Tibial artery (tissue), 4 donors: ENCODE measurements around the gene DRGX.

Experiments
- DNase-seq, 2 donors: peaks; one replicate each; pipeline ENCODE4 v3.0.0-alpha.2; 2019
- H3K27ac ChIP-seq, 2 donors: fragments of 200-600 bp; sonication (generic) in 1 of 2; 1 replicate in 1 of 2; 2 replicates in 1 of 2; pipeline ENCODE4 v1.5.1; 2018 to 2019; ENCODE audit warnings: mild to moderate bottlenecking in 1 of 2
- H3K27me3 ChIP-seq, 2 donors: fragments of 200-600 bp; sonication (generic) in 1 of 2; one replicate each; pipeline versions ENCODE4 v1.5.1 to v1.6.0; 2016 to 2019
- H3K36me3 ChIP-seq, 3 donors: fragments of 200-600 bp; sonication (generic) in 2 of 3; one replicate each; pipeline ENCODE4 v1.5.1; 2016 to 2019; ENCODE audit warnings: mild to moderate bottlenecking in 2 of 3
- H3K4me1 ChIP-seq, 4 donors: fragments of 200-600 bp; sonication (generic) in 2 of 4; 1 replicate in 3 of 4; 2 replicates in 1 of 4; pipeline ENCODE4 v1.5.1; 2016 to 2019
- H3K4me3 ChIP-seq, 2 donors: fragments of 200-600 bp; sonication (generic) in 1 of 2; 1 replicate in 1 of 2; 2 replicates in 1 of 2; pipeline ENCODE4 v1.5.1; 2018 to 2019; ENCODE audit warnings: mild to moderate bottlenecking in 2 of 2
- H3K9me3 ChIP-seq, 3 donors: fragments of 200-600 bp; sonication (generic) in 1 of 3; one replicate each; pipeline ENCODE4 v1.5.1; 2016 to 2019
- CTCF ChIP-seq, 2 experiments: fragments of 200-600 bp in 1 of 2; fragments of 450-650 bp in 1 of 2; IDR thresholded peaks; one replicate each; pipeline ENCODE4 v1.5.1; 2017 to 2019; ENCODE audit warnings: antibody characterized with exemption in 2 of 2, mild to moderate bottlenecking in 1 of 2, moderate library complexity in 1 of 2
- intact Hi-C: fragments of 100-400 bp; cut with DNase I; formaldehyde crosslinking; loops from one replicate; pipeline ENCODE4 v1.15.0; 2023; ENCODE audit warnings: low total_unique reads

DRGX gene

GRCh38 chr10:49418328-49418727 is 22.4 kb upstream of the DRGX start:
- no peak for DNase-seq
- H3K4me3 ChIP-seq, result no peak overlapping the region
- peaks cover 0 to 6% of the 10 kb centered on the region in 2 donors for H3K27me3 ChIP-seq
- H3K36me3 ChIP-seq, result no peaks in the 10 kb centered on the region
- TF ChIP-seq CTCF (IDR thresholded peaks at IDR 0.05), result no peak
- no peaks in the 10 kb centered on the region for H3K9me3 ChIP-seq
- H3K27ac ChIP-seq, result no peak overlapping the region
- no peaks in the 10 kb centered on the region for H3K4me1 ChIP-seq
- intact Hi-C loops, result no loop called here

- Histone ChIP-seq H3K27me3 (peaks cover 0 to 6% of the 10 kb centered on the region in 2 donors), H3K4me1 (no peaks in the 10 kb centered on the region), H3K4me3 (no peak overlapping the region), H3K27ac (no peak overlapping the region), H3K9me3 (no peaks in the 10 kb centered on the region), H3K36me3 (no peaks in the 10 kb centered on the region)
- no peak for TF ChIP-seq CTCF (IDR thresholded peaks at IDR 0.05)
- intact Hi-C loops, result no loop called here
- no peak for DNase-seq
Observed at GRCh38 chr10:49418053-49418326, 22.1 kb upstream of the DRGX start.

- intact Hi-C loops, result no loop called here
Observed at GRCh38 chr10:49417311-49418052, 21.6 kb upstream of the DRGX start.

GRCh38 chr10:49415846-49416245 is 20.0 kb upstream of the DRGX start:
- intact Hi-C loops, result no loop called here

More at GRCh38 chr10:49417311-49418052, 21.6 kb upstream of the DRGX start:
- Histone ChIP-seq H3K36me3 (no peaks in the 10 kb centered on the region), H3K4me3 (no peak overlapping the region), H3K9me3 (no peaks in the 10 kb centered on the region), H3K4me1 (no peaks in the 10 kb centered on the region), H3K27ac (no peak overlapping the region), H3K27me3 (peaks cover 0 to 11% of the 10 kb centered on the region in 2 donors)
- DNase-seq, result no peak
- no peak for TF ChIP-seq CTCF (IDR thresholded peaks at IDR 0.05)

GRCh38 chr10:49415109-49415508 is 19.2 kb upstream of the DRGX start:
- Histone ChIP-seq H3K27ac (no peak overlapping the region), H3K4me1 (no peaks in the 10 kb centered on the region), H3K9me3 (no peaks in the 10 kb centered on the region), H3K4me3 (no peak overlapping the region), H3K27me3 (peaks cover 0 to 19% of the 10 kb centered on the region in 2 donors), H3K36me3 (no peaks in the 10 kb centered on the region)
- intact Hi-C loops, result no loop called here
- TF ChIP-seq CTCF (IDR thresholded peaks at IDR 0.05), result no peak
- DNase-seq, result no peak

More at GRCh38 chr10:49415846-49416245, 20.0 kb upstream of the DRGX start:
- Histone ChIP-seq H3K4me1 (no peaks in the 10 kb centered on the region), H3K4me3 (no peak overlapping the region), H3K9me3 (no peaks in the 10 kb centered on the region), H3K36me3 (no peaks in the 10 kb centered on the region), H3K27ac (no peak overlapping the region), H3K27me3 (peaks cover 0 to 14% of the 10 kb centered on the region in 2 donors)
- no peak for TF ChIP-seq CTCF (IDR thresholded peaks at IDR 0.05)
- DNase-seq, result no peak

- no peak overlapping the region for H3K27ac ChIP-seq
- no peak overlapping the region for H3K4me3 ChIP-seq
- DNase-seq, result no peak
- H3K36me3 ChIP-seq, result no peaks in the 10 kb centered on the region
- no peak for TF ChIP-seq CTCF (IDR thresholded peaks at IDR 0.05)
- no peaks in the 10 kb centered on the region for H3K9me3 ChIP-seq
- intact Hi-C loops, result no loop called here
- peaks cover 0 to 20% of the 10 kb centered on the region in 2 donors for H3K27me3 ChIP-seq
- no peaks in the 10 kb centered on the region for H3K4me1 ChIP-seq
Observed at GRCh38 chr10:49414496-49414895, 18.6 kb upstream of the DRGX start.
